Measurements from ENCODE around the gene ASB5. TPM values are rescaled to one million over a fixed set of nuclear protein-coding genes. Genes with fewer than 3 reads are reported as not detected.

The ASB5 gene
- total RNA-seq, 2 donors from 2014 or later, result 2.8 to 14.6 TPM

DNA sequence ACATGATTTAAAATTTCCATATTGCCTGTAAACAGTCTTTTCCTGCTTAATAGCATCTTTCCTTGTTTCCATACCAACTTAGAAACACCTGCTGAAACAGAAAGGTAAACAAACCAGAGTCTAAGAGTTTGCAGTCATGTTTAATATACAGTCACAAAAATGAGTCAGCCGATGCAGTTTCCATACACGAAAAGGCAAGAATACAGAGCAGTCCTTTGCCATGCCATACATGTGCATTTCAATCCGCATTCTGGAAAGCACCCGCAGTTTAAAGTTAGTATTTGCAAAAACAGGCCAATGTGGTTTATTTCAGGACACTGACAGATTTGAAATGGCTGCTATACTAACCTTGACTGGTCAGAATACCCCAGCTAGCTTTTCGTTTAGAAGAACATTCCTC is 32.1 kb downstream of the ASB5 start:
- no peaks in the 10 kb centered on the region for H3K27me3 ChIP-seq (ENCODE audit: control insufficient read depth, insufficient read depth, low read length, poor library complexity, severe bottlenecking)
- Mint-ChIP-seq H3K27me3 (ENCODE audit: insufficient read depth) (no peaks in the 10 kb centered on the region), H3K4me1 (peaks cover 17% of the 10 kb centered on the region), H3K4me3 (no peak overlapping the region), H3K27ac (no peak overlapping the region), H3K36me3 (ENCODE audit: low read depth) (peaks cover 18% of the 10 kb centered on the region), H3K9me3 (no peaks in the 10 kb centered on the region)
- TF ChIP-seq, protein P1, sequence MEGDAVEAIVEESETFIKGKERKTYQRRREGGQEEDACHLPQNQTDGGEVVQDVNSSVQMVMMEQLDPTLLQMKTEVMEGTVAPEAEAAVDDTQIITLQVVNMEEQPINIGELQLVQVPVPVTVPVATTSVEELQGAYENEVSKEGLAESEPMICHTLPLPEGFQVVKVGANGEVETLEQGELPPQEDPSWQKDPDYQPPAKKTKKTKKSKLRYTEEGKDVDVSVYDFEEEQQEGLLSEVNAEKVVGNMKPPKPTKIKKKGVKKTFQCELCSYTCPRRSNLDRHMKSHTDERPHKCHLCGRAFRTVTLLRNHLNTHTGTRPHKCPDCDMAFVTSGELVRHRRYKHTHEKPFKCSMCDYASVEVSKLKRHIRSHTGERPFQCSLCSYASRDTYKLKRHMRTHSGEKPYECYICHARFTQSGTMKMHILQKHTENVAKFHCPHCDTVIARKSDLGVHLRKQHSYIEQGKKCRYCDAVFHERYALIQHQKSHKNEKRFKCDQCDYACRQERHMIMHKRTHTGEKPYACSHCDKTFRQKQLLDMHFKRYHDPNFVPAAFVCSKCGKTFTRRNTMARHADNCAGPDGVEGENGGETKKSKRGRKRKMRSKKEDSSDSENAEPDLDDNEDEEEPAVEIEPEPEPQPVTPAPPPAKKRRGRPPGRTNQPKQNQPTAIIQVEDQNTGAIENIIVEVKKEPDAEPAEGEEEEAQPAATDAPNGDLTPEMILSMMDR (conservative IDR thresholded peaks at IDR 0.05), result no peak
- no peak overlapping the region for H3K9ac ChIP-seq (ENCODE audit: extremely low read depth, low read length, poor library complexity, severe bottlenecking)
- no peak overlapping the region for H3K4me3 ChIP-seq (ENCODE audit: low read length)
- 94 to 95% methylated on average over 5 of the region's 5 CpGs for WGBS, 2 experiments (ENCODE audit: insufficient coverage in 1 of 2, insufficient read length in 1 of 2)
- no peaks in the 10 kb centered on the region for H3K9me3 ChIP-seq (ENCODE audit: control insufficient read depth, low read length)
- no peak for DNase-seq
- no peak overlapping the region for H3K27ac ChIP-seq (ENCODE audit: low read depth, low read length)
- H3K36me3 ChIP-seq (ENCODE audit: control insufficient read depth, insufficient read depth, low read length), result peaks cover 7% of the 10 kb centered on the region
- no peaks in the 10 kb centered on the region for H3K4me1 ChIP-seq (ENCODE audit: control insufficient read depth, insufficient read depth, low read length)

DNA sequence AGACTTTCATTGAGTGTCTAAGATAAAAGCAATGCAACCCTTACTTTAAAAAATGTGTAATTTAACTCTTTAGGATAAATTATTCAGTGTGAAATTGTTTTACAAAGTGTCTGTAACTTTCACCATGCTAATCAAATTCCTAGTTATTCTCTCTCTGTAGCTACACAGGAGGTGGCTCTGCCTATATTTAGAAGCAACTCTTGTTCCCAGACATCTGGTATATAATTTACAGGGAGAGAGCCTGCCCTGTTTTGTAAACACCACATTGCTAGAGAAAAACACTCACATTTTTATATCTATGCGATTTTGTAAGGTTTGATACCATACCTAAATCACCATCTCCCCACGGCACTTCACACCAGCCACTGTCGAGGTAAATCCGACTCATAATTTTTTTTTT is 38.2 kb downstream of the ASB5 start:
- H3K27ac Mint-ChIP-seq, result peak overlapping the region; percentile 73
- no peaks in the 10 kb centered on the region for H3K9me3 ChIP-seq (ENCODE audit: control insufficient read depth, low read length)
- peaks cover under 1% of the 10 kb centered on the region for H3K36me3 ChIP-seq (ENCODE audit: control insufficient read depth, insufficient read depth, low read length)
- no peak overlapping the region for H3K4me3 Mint-ChIP-seq
- no peaks in the 10 kb centered on the region for H3K9me3 Mint-ChIP-seq
- H3K27ac ChIP-seq (ENCODE audit: low read depth, low read length), result no peak overlapping the region
- TF ChIP-seq, protein P1 (conservative IDR thresholded peaks at IDR 0.05), result no peak
- H3K36me3 Mint-ChIP-seq (ENCODE audit: low read depth), result peaks cover 5% of the 10 kb centered on the region
- H3K4me1 Mint-ChIP-seq, result peaks cover 19% of the 10 kb centered on the region
- no peak for DNase-seq
- WGBS, 2 experiments (ENCODE audit: insufficient coverage in 1 of 2, insufficient read length in 1 of 2), result 83 to 93% methylated on average over 4 of the region's 4 CpGs
- no peaks in the 10 kb centered on the region for H3K27me3 Mint-ChIP-seq (ENCODE audit: insufficient read depth)
- H3K9ac ChIP-seq (ENCODE audit: extremely low read depth, low read length, poor library complexity, severe bottlenecking), result no peak overlapping the region
- no peaks in the 10 kb centered on the region for H3K4me1 ChIP-seq (ENCODE audit: control insufficient read depth, insufficient read depth, low read length)
- no peak overlapping the region for H3K4me3 ChIP-seq (ENCODE audit: low read length)
- H3K27me3 ChIP-seq (ENCODE audit: control insufficient read depth, insufficient read depth, low read length, poor library complexity, severe bottlenecking), result no peaks in the 10 kb centered on the region

DNA sequence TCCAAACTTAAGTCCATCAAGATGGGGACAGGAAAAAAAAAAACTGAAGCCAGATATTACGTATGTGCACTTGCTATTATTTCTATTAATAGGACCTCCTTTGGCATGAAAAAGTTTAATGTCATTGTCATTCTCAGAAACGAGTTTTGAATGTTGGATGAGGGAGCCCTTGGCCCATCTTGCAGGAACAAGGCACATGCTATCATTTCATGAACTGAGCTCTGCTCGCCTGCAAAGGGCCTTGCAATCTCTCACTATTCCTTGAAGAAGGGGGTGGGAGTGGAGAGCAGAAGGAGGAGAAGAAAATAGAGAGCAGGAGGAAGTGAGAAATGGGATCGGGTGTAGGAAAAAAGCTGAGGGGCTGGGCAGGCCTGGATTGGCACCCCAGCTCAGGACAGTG is 39.4 kb downstream of the ASB5 start:
- Histone ChIP-seq H3K4me1 (ENCODE audit: control insufficient read depth, insufficient read depth, low read length) (no peaks in the 10 kb centered on the region), H3K4me3 (ENCODE audit: low read length) (no peak overlapping the region), H3K36me3 (ENCODE audit: control insufficient read depth, insufficient read depth, low read length) (no peaks in the 10 kb centered on the region), H3K27me3 (ENCODE audit: control insufficient read depth, insufficient read depth, low read length, poor library complexity, severe bottlenecking) (no peaks in the 10 kb centered on the region), H3K9ac (ENCODE audit: extremely low read depth, low read length, poor library complexity, severe bottlenecking) (no peak overlapping the region), H3K9me3 (ENCODE audit: control insufficient read depth, low read length) (no peaks in the 10 kb centered on the region), H3K27ac (ENCODE audit: low read depth, low read length) (no peak overlapping the region)
- Mint-ChIP-seq H3K9me3 (no peaks in the 10 kb centered on the region), H3K36me3 (ENCODE audit: low read depth) (peaks cover 12% of the 10 kb centered on the region), H3K27ac (no peak overlapping the region), H3K4me3 (no peak overlapping the region), H3K27me3 (ENCODE audit: insufficient read depth) (no peaks in the 10 kb centered on the region), H3K4me1 (peaks cover 19% of the 10 kb centered on the region)
- 85 to 100% methylated on average over 1 to 4 of the region's 4 CpGs for WGBS, 2 experiments (ENCODE audit: insufficient coverage in 1 of 2, insufficient read length in 1 of 2)
- TF ChIP-seq, protein P1 (conservative IDR thresholded peaks at IDR 0.05), result no peak
- DNase-seq, result no peak

All from endodermal cell (in vitro differentiated cells).